Caco-2 (cell line): ENCODE results near the gene MRPL48. TPM values are rescaled to one million over a fixed set of nuclear protein-coding genes. Genes with fewer than 3 reads are reported as not detected.

Experiments used
- BruUV-seq: library from RNA; stranded (reverse); fragments of 400-500 nt; replicated peaks from 2 replicates; lab custom pipeline; 2021; lab: Mats Ljungman, UMichigan
- CTCF ChIA-PET: fragments of 300-600 bp; sonication (Branson Sonifier 250); formaldehyde crosslinking; loops from one replicate; lab custom pipeline; 2022; ENCODE audit warnings: antibody characterized with exemption; lab: Charles Lee
- POLR2A ChIA-PET: fragments of 300-600 bp; sonication (Branson Sonifier 250); formaldehyde crosslinking; loops from one replicate; lab custom pipeline; 2022; ENCODE audit warnings: antibody characterized with exemption; lab: Charles Lee
- DNase-seq, 2 experiments: peaks; one replicate each; pipeline versions ENCODE4 v3.0.0 to v3.0.0-alpha.2; 2020 to 2022
- H3K27me3 ChIP-seq: replicated peaks from 2 replicates; pipeline ENCODE4 v1.6.0; 2011; ENCODE audit warnings: low read length; ENCODE audit not compliant: control insufficient read depth, insufficient read depth
- H3K36me3 ChIP-seq: 2 replicates; pipeline ENCODE4 v1.5.1; 2011; ENCODE audit warnings: low read length; ENCODE audit not compliant: control insufficient read depth, insufficient read depth
- H3K4me1 ChIP-seq: fragments of 250-450 bp; sonication (Bioruptor Pico); 2 replicates; pipeline ENCODE4 v1.5.1; 2020; ENCODE audit warnings: mild to moderate bottlenecking
- H3K4me3 ChIP-seq: 2 replicates; pipeline ENCODE4 v1.5.1; 2011; ENCODE audit warnings: low read depth, mild to moderate bottlenecking, control low read depth, low read length
- H3K9me3 ChIP-seq: fragments of 250-450 bp; sonication (Bioruptor Pico); 2 replicates; pipeline ENCODE4 v1.5.1; 2020; ENCODE audit warnings: mild to moderate bottlenecking, moderate library complexity
- H3K27ac Mint-ChIP-seq: one replicate; pipeline ENCODE4 v1.8.0; 2022; ENCODE audit warnings: mixed read lengths; ENCODE audit not compliant: unreplicated experiment
- H3K27me3 Mint-ChIP-seq: one replicate; pipeline ENCODE4 v1.8.0; 2022; ENCODE audit warnings: mixed read lengths; ENCODE audit not compliant: insufficient read depth, unreplicated experiment
- H3K36me3 Mint-ChIP-seq: one replicate; pipeline ENCODE4 v1.8.0; 2022; ENCODE audit warnings: mild to moderate bottlenecking, mixed read lengths; ENCODE audit not compliant: insufficient read depth, unreplicated experiment
- H3K4me1 Mint-ChIP-seq: one replicate; pipeline ENCODE4 v1.8.0; 2022; ENCODE audit warnings: low read depth, mixed read lengths; ENCODE audit not compliant: unreplicated experiment
- H3K4me3 Mint-ChIP-seq: one replicate; pipeline ENCODE4 v1.8.0; 2022; ENCODE audit warnings: mild to moderate bottlenecking, moderate library complexity, mixed read lengths; ENCODE audit not compliant: unreplicated experiment
- H3K9me3 Mint-ChIP-seq: one replicate; pipeline ENCODE4 v1.8.0; 2022; ENCODE audit warnings: mixed read lengths; ENCODE audit not compliant: unreplicated experiment
- intact Hi-C: fragments of 100-400 bp; cut with micrococcal nuclease; formaldehyde crosslinking; loops from one replicate; pipeline ENCODE4 v1.10.0; 2022; ENCODE audit not compliant: unreplicated experiment
- total RNA-seq: library from RNA; stranded (reverse); gene quantifications from 2 replicates; pipeline ENCODE4 v1.2.3, GENCODE V29; 2022
- TF ChIP-seq, protein P1 (sequence below), 2 experiments: fragments of 200-600 bp in 1 of 2; IDR thresholded peaks; 1 replicate in 1 of 2; 2 replicates in 1 of 2; pipeline versions ENCODE4 v1.5.1 to v1.8.0; 2011 to 2022; ENCODE audit warnings: antibody characterized with exemption in 1 of 2, control low read depth in 1 of 2, inconsistent platforms in 1 of 2, low read depth in 1 of 2, low read length in 1 of 2, mild to moderate bottlenecking in 1 of 2, moderate library complexity in 1 of 2; ENCODE audit not compliant: insufficient read depth in 1 of 2, severe bottlenecking in 1 of 2, unreplicated experiment in 1 of 2

Gene MRPL48
- total RNA-seq, 1 experiment from 2014 or later = 113 TPM

DNA sequence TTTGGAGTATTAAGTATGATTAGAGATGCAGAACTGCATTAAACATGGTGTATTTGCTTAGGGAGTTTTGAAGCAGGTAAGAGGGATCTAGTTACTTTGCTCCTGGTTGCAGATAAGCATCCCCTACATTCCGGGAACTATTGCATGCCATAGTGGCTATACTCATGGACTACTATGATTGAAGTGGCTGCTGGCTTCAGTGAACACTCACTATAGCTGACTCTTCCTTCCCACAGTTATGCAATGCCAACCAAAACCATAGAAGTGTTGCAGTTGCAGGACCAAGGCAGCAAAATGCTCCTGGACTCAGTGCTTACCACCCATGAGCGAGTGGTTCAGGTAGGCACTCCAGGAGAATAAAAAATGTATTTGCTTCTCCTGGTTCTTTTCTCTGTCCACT, 72.0 kb downstream of the MRPL48 start:
- H3K4me3 Mint-ChIP-seq = no peak overlapping the region
- BruUV-seq = no TSS peak
- H3K9me3 Mint-ChIP-seq = no peaks in the 10 kb centered on the region
- Histone ChIP-seq H3K36me3 (peaks cover 1% of the 10 kb centered on the region; the same call in 1 of the 2 replicates), H3K27me3 (no peaks in the 10 kb centered on the region), H3K9me3 (no peaks in the 10 kb centered on the region), H3K4me1 (no peaks in the 10 kb centered on the region), H3K4me3 (no peak overlapping the region)
- TF ChIP-seq, protein P1, sequence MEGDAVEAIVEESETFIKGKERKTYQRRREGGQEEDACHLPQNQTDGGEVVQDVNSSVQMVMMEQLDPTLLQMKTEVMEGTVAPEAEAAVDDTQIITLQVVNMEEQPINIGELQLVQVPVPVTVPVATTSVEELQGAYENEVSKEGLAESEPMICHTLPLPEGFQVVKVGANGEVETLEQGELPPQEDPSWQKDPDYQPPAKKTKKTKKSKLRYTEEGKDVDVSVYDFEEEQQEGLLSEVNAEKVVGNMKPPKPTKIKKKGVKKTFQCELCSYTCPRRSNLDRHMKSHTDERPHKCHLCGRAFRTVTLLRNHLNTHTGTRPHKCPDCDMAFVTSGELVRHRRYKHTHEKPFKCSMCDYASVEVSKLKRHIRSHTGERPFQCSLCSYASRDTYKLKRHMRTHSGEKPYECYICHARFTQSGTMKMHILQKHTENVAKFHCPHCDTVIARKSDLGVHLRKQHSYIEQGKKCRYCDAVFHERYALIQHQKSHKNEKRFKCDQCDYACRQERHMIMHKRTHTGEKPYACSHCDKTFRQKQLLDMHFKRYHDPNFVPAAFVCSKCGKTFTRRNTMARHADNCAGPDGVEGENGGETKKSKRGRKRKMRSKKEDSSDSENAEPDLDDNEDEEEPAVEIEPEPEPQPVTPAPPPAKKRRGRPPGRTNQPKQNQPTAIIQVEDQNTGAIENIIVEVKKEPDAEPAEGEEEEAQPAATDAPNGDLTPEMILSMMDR (IDR thresholded peaks at IDR 0.05; ENCODE audit: insufficient read depth in 1 of 2, low read depth in 1 of 2, low read length in 1 of 2, severe bottlenecking in 1 of 2, unreplicated experiment in 1 of 2) = no peak
- H3K27me3 Mint-ChIP-seq = no peaks in the 10 kb centered on the region
- DNase-seq = no peak
- H3K36me3 Mint-ChIP-seq = peaks cover 23% of the 10 kb centered on the region
- H3K27ac Mint-ChIP-seq = no peak overlapping the region
- ChIA-PET CTCF (interaction anchor here (0.7 kb wide), 1 partner anchor 72 kb away, joined by 5 read pairs; no protein-coding TSS in a partner anchor), POLR2A (no interaction called here)
- no peaks in the 10 kb centered on the region for H3K4me1 Mint-ChIP-seq
- intact Hi-C loops = no loop called here

- H3K27ac Mint-ChIP-seq = no peak overlapping the region
- H3K27me3 Mint-ChIP-seq = no peaks in the 10 kb centered on the region
- no peaks in the 10 kb centered on the region for H3K9me3 Mint-ChIP-seq
- Histone ChIP-seq H3K4me3 (no peak overlapping the region), H3K36me3 (peaks cover 1% of the 10 kb centered on the region; the same call in 1 of the 2 replicates), H3K9me3 (no peaks in the 10 kb centered on the region), H3K27me3 (no peaks in the 10 kb centered on the region), H3K4me1 (no peaks in the 10 kb centered on the region)
- no TSS peak for BruUV-seq
- H3K36me3 Mint-ChIP-seq = peaks cover 24% of the 10 kb centered on the region
- ChIA-PET CTCF (no interaction called here), POLR2A (no interaction called here)
- no peak for DNase-seq
- intact Hi-C loops = no loop called here
- H3K4me1 Mint-ChIP-seq = no peaks in the 10 kb centered on the region
- TF ChIP-seq, protein P1 (IDR thresholded peaks at IDR 0.05; ENCODE audit: insufficient read depth in 1 of 2, low read depth in 1 of 2, low read length in 1 of 2, severe bottlenecking in 1 of 2, unreplicated experiment in 1 of 2) = no peak
- H3K4me3 Mint-ChIP-seq = no peak overlapping the region
These were observed 72.5 kb downstream of the MRPL48 start for GRCh38 chr11:73860202-73860601.

DNA sequence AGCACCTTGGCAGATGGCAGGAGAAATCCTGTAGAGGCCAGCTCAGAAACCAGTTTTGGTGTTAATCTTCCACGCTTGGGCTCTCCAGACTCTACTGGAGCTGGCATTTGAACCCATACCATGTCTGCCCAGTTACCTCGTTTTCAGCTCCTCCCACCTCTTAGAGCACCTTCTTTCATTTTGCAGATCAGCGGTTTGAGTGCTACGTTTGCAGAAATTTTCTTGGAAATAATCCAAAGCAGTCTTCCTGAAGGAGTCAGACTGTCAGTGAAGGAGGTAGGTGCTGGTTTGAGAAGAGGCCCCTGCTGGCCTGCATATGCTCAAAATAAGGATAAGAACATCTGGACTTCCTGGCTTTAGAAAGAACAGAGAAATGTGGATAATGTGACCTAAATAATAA, 75.3 kb downstream of the MRPL48 start:
- Mint-ChIP-seq H3K27me3 (no peaks in the 10 kb centered on the region), H3K9me3 (no peaks in the 10 kb centered on the region), H3K27ac (no peak overlapping the region), H3K4me1 (no peaks in the 10 kb centered on the region), H3K36me3 (peaks cover 33% of the 10 kb centered on the region), H3K4me3 (no peak overlapping the region)
- CTCF ChIA-PET = no interaction called here
- POLR2A ChIA-PET = no interaction called here
- no peaks in the 10 kb centered on the region for H3K27me3 ChIP-seq
- no peak for DNase-seq
- 0 out of 2 replicates have a peak, but pooled peaks cover 8% of the 10 kb centered on the region for H3K4me1 ChIP-seq
- TF ChIP-seq, protein P1 (IDR thresholded peaks at IDR 0.05; ENCODE audit: insufficient read depth in 1 of 2, low read depth in 1 of 2, low read length in 1 of 2, severe bottlenecking in 1 of 2, unreplicated experiment in 1 of 2) = no peak
- intact Hi-C loops = no loop called here
- no peak overlapping the region for H3K4me3 ChIP-seq
- 0 out of 2 replicates have a peak, but pooled peaks cover 1% of the 10 kb centered on the region for H3K36me3 ChIP-seq
- no TSS peak for BruUV-seq
- H3K9me3 ChIP-seq = no peaks in the 10 kb centered on the region
